Measurements from ENCODE around the gene GNB1. TPM values are rescaled to one million over a fixed set of nuclear protein-coding genes. Genes with fewer than 3 reads are reported as not detected.

Gene GNB1
- total and polyA plus RNA-seq, 9 of the 15 experiments (the other 6 are each of a cell fraction or from before 2014, with no cell fraction given) = 34.3 to 388 (median 114) TPM

DNA sequence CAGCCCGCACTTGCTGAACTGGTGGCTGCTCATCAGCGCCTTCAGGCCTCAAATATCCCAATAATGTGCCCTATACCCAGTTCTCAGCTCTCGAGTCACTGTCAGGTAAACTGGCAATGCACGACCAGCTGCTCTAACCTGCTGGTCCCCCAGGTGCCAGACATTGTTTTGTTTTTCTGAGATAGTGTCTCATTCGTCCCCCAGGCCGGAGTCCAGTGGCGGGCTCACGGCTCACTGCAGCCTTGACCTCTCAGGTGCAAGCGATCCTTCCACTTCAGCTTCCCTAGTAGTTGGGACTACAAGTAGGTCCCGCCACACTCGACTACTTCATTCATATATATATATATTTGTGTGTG lies 111.6 kb downstream of the GNB1 start (continued):
- TF ChIP-seq, protein P1, sequence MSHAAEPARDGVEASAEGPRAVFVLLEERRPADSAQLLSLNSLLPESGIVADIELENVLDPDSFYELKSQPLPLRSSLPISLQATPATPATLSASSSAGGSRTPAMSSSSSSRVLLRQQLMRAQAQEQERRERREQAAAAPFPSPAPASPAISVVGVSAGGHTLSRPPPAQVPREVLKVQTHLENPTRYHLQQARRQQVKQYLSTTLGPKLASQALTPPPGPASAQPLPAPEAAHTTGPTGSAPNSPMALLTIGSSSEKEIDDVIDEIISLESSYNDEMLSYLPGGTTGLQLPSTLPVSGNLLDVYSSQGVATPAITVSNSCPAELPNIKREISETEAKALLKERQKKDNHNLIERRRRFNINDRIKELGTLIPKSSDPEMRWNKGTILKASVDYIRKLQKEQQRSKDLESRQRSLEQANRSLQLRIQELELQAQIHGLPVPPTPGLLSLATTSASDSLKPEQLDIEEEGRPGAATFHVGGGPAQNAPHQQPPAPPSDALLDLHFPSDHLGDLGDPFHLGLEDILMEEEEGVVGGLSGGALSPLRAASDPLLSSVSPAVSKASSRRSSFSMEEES (CRISPR knock-in tag; IDR thresholded peaks at IDR 0.05) = no peak
- TF ChIP-seq MNT (conservative IDR thresholded peaks at IDR 0.05) = no peak
- 0 out of 2 replicates have a peak, but pooled peaks have one; percentile 4 for TF ChIP-seq NR2C2 (CRISPR knock-in tag; IDR thresholded peaks at IDR 0.05)
- TF ChIP-seq NR2C2 (tag; IDR thresholded peaks at IDR 0.05) = no peak
- no peak for TF ChIP-seq SMAD3 (CRISPR knock-in tag; conservative IDR thresholded peaks at IDR 0.05)
- no peak for TF ChIP-seq HNRNPK (IDR thresholded peaks at IDR 0.05; ENCODE audit: low read depth, low read length, poor library complexity, severe bottlenecking)
- TF ChIP-seq CEBPG (CRISPR knock-in tag; IDR thresholded peaks at IDR 0.05) = no peak
- no peak for TF ChIP-seq CEBPG (tag; conservative IDR thresholded peaks at IDR 0.05 in 1 of 2, IDR thresholded peaks at IDR 0.05 in 1 of 2)
- no peak for TF ChIP-seq ZNF23 (CRISPR knock-in tag; IDR thresholded peaks at IDR 0.05)
- TF ChIP-seq FOXK1 (CRISPR knock-in tag; IDR thresholded peaks at IDR 0.05; ENCODE audit: borderline replicate concordance) = peak; percentile 9; the same call in 1 of the 2 replicates
- peak; percentile 58; the same call in 1 of the 2 replicates for TF ChIP-seq ZC3H4 (CRISPR knock-in tag; IDR thresholded peaks at IDR 0.05; ENCODE audit: borderline replicate concordance)
